GM23248 (cell line): ENCODE measurements around the gene KIF1B. TPM values are rescaled to one million over a fixed set of nuclear protein-coding genes. Genes with fewer than 3 reads are reported as not detected.
"Not testable (repeated sequence)": the region's sequence is repeated elsewhere in the genome, so short reads cannot be mapped to it uniquely, and the experiment has no call there.

Source experiments
- DNase-seq: peaks from one replicate; pipeline ENCODE4 v3.0.0-alpha.2; 2015
- H2AFZ ChIP-seq: fragments of 200-600 bp; sonication (generic); 2 replicates; pipeline ENCODE4 v1.6.1; 2016; ENCODE audit warnings: antibody characterized with exemption
- H3F3A ChIP-seq: fragments of 200-600 bp; sonication (generic); 2 replicates; pipeline ENCODE4 v1.6.1; 2016; ENCODE audit warnings: mild to moderate bottlenecking, antibody characterized with exemption, mixed run types; ENCODE audit not compliant: insufficient read depth
- H3K27ac ChIP-seq: fragments of 200-600 bp; sonication (generic); 2 replicates; pipeline ENCODE4 v1.5.1; 2016; ENCODE audit warnings: mild to moderate bottlenecking
- H3K27me3 ChIP-seq: fragments of 200-600 bp; sonication (generic); replicated peaks from 2 replicates; pipeline ENCODE4 v1.6.1; 2016; ENCODE audit warnings: mild to moderate bottlenecking; ENCODE audit not compliant: insufficient read depth
- H3K36me3 ChIP-seq: fragments of 200-600 bp; sonication (generic); 2 replicates; pipeline ENCODE4 v1.6.1; 2016; ENCODE audit warnings: low read depth, mild to moderate bottlenecking
- H3K4me1 ChIP-seq: fragments of 200-600 bp; sonication (generic); 2 replicates; pipeline ENCODE4 v1.6.1; 2016; ENCODE audit warnings: mild to moderate bottlenecking; ENCODE audit not compliant: insufficient read depth
- H3K4me2 ChIP-seq: fragments of 200-600 bp; sonication (generic); one replicate; pipeline ENCODE4 v1.6.1; 2016; ENCODE audit warnings: mild to moderate bottlenecking; ENCODE audit not compliant: unreplicated experiment
- H3K4me3 ChIP-seq: fragments of 200-600 bp; sonication (generic); 2 replicates; pipeline ENCODE4 v1.5.1; 2016; ENCODE audit warnings: mild to moderate bottlenecking
- H3K79me2 ChIP-seq: fragments of 200-600 bp; sonication (generic); 2 replicates; pipeline ENCODE4 v1.6.1; 2016; ENCODE audit warnings: mild to moderate bottlenecking; ENCODE audit not compliant: insufficient read depth
- H3K9ac ChIP-seq: fragments of 200-600 bp; sonication (generic); 2 replicates; pipeline ENCODE4 v1.6.1; 2016; ENCODE audit warnings: mild to moderate bottlenecking
- H3K9me2 ChIP-seq: fragments of 200-600 bp; sonication (generic); 2 replicates; pipeline ENCODE4 v1.6.1; 2016; ENCODE audit warnings: mixed run types, mild to moderate bottlenecking, moderate library complexity; ENCODE audit not compliant: insufficient read depth
- H3K9me3 ChIP-seq: fragments of 200-600 bp; sonication (generic); one replicate; pipeline ENCODE4 v1.6.1; 2017; ENCODE audit warnings: low read depth
- H4K20me1 ChIP-seq: fragments of 200-600 bp; sonication (generic); 2 replicates; pipeline ENCODE4 v1.6.0; 2016; ENCODE audit not compliant: insufficient read depth
- EZH2 ChIP-seq: fragments of 200-600 bp; sonication (generic); IDR thresholded peaks from 2 replicates; pipeline ENCODE4 v1.6.1; 2018; ENCODE audit warnings: antibody characterized with exemption, mild to moderate bottlenecking; ENCODE audit not compliant: insufficient read depth, poor library complexity, severe bottlenecking
- EZH2phosphoT487 ChIP-seq: fragments of 200-600 bp; sonication (generic); IDR thresholded peaks from 2 replicates; pipeline ENCODE4 v1.6.1; 2018; ENCODE audit warnings: antibody characterized with exemption, moderate library complexity, mild to moderate bottlenecking, low read depth; ENCODE audit not compliant: insufficient read depth
- WGBS, 2 experiments: methylation state at CpG; one replicate each; pipeline ENCODE4 v1.1.6; 2015 to 2017; ENCODE audit warnings: low lambda C conversion rate in 2 of 2, low coverage in 1 of 2; ENCODE audit errors: missing lambda C conversion rate in 2 of 2; 5-methylcytosine and 5-hydroxymethylcytosine counted together
- in situ Hi-C: fragments of 300-500 bp; cut with MboI; formaldehyde crosslinking; loops from 2 replicates; pipeline ENCODE4 v1.15.0; 2020
- polyA plus RNA-seq: library from polyadenylated mRNA; unstranded; fragments of >200 nt; fragmentation: Nextera tagmentation; extraction: Ambion mirVana; gene quantifications from 2 replicates; pipeline ENCODE4 v1.2.1, GENCODE V29; 2016
- total RNA-seq: library from RNA; depleted of rRNA; stranded (reverse); fragments of >200 nt; shearing (Covaris generic); gene quantifications from 2 replicates; pipeline ENCODE4 v1.2.3, GENCODE V29; 2014

Gene KIF1B
- total and polyA plus RNA-seq, 2 experiments from 2014 or later, result 14.8 to 24.8 TPM

- peak overlapping the region; percentile 72 for H3K27ac ChIP-seq
Measured at GRCh38 chr1:10415211-10415930, 205.0 kb downstream of the KIF1B start.

GRCh38 chr1:10415967-10416366 lies 205.6 kb downstream of the KIF1B start:
- DNase-seq, H3F3A ChIP-seq, H3K4me3 ChIP-seq, H3K27me3 ChIP-seq, in situ Hi-C loops, H4K20me1 ChIP-seq, H3K9me2 ChIP-seq, H3K4me1 ChIP-seq, H2AFZ ChIP-seq, H3K9me3 ChIP-seq, H3K79me2 ChIP-seq, H3K4me2 ChIP-seq: not testable (repeated sequence)
- Histone ChIP-seq H3K9ac (peak overlapping the region; percentile 49), H3K27ac (peak overlapping the region; percentile 72), H3K36me3 (peaks cover 33% of the 10 kb centered on the region; the same call in 1 of the 2 replicates)
- WGBS, 2 experiments, result 97 to 100% methylated on average over 1 of the region's 1 CpG

More at GRCh38 chr1:10415211-10415930, 205.0 kb downstream of the KIF1B start:
- Histone ChIP-seq H4K20me1 (no peaks in the 10 kb centered on the region), H3F3A (no peaks in the 10 kb centered on the region), H3K9me3 (no peaks in the 10 kb centered on the region), H3K4me3 (no peak overlapping the region), H3K9ac (peak overlapping the region; percentile 49), H3K9me2 (no peaks in the 10 kb centered on the region), H3K79me2 (no peaks in the 10 kb centered on the region), H3K4me1 (peaks cover 5% of the 10 kb centered on the region), H3K4me2 (no peak overlapping the region), H3K36me3 (peaks cover 35% of the 10 kb centered on the region; the same call in 1 of the 2 replicates), H2AFZ (peak overlapping the region; percentile 54), H3K27me3 (no peaks in the 10 kb centered on the region)
- in situ Hi-C loops, result no loop called here
- WGBS, 2 experiments, result 72 to 74% methylated on average over 6 of the region's 6 CpGs
- TF ChIP-seq EZH2 (no peak), EZH2phosphoT487 (no peak)
- DNase-seq, result peak; percentile 81

GRCh38 chr1:10418741-10419140 lies 208.4 kb downstream of the KIF1B start:
- H3K4me1 ChIP-seq, H3K79me2 ChIP-seq, H3K27ac ChIP-seq, H3F3A ChIP-seq, in situ Hi-C loops, H3K9ac ChIP-seq, H3K9me2 ChIP-seq, DNase-seq, H2AFZ ChIP-seq, H3K27me3 ChIP-seq, H3K4me2 ChIP-seq, H4K20me1 ChIP-seq, H3K9me3 ChIP-seq, H3K4me3 ChIP-seq: not testable (repeated sequence)
- peaks cover 15% of the 10 kb centered on the region; the same call in 1 of the 2 replicates for H3K36me3 ChIP-seq
- WGBS, 2 experiments, result 94% methylated on average over 8 of the region's 8 CpGs

- in situ Hi-C loops, result no loop called here
- no peaks in the 10 kb centered on the region for H3F3A ChIP-seq
- H3K9ac ChIP-seq, result no peak overlapping the region
- 92 to 94% methylated on average over 15 of the region's 15 CpGs for WGBS, 2 experiments
- no peaks in the 10 kb centered on the region for H3K79me2 ChIP-seq
- H2AFZ ChIP-seq, result no peak overlapping the region
- peaks cover 11% of the 10 kb centered on the region; the same call in 1 of the 2 replicates for H3K36me3 ChIP-seq
- TF ChIP-seq EZH2phosphoT487, result no peak
- TF ChIP-seq EZH2, result no peak
- peaks cover 5% of the 10 kb centered on the region for H3K4me1 ChIP-seq
- no peak overlapping the region for H3K27ac ChIP-seq
- H3K9me3 ChIP-seq, result no peaks in the 10 kb centered on the region
- no peak overlapping the region for H3K4me2 ChIP-seq
- H4K20me1 ChIP-seq, result no peaks in the 10 kb centered on the region
- no peak overlapping the region for H3K4me3 ChIP-seq
- no peak for DNase-seq
- no peaks in the 10 kb centered on the region for H3K27me3 ChIP-seq
- H3K9me2 ChIP-seq, result no peaks in the 10 kb centered on the region
Measured at GRCh38 chr1:10419351-10419750, 209.0 kb downstream of the KIF1B start.

GRCh38 chr1:10421637-10422036 lies 211.3 kb downstream of the KIF1B start:
- Histone ChIP-seq H3K4me1 (no peaks in the 10 kb centered on the region), H3F3A (no peaks in the 10 kb centered on the region), H3K9ac (no peak overlapping the region), H3K4me2 (no peak overlapping the region), H2AFZ (no peak overlapping the region), H3K4me3 (no peak overlapping the region), H3K9me3 (no peaks in the 10 kb centered on the region), H3K27ac (no peak overlapping the region), H3K79me2 (no peaks in the 10 kb centered on the region), H4K20me1 (no peaks in the 10 kb centered on the region), H3K9me2 (no peaks in the 10 kb centered on the region), H3K27me3 (no peaks in the 10 kb centered on the region), H3K36me3 (peaks cover 11% of the 10 kb centered on the region; the same call in 1 of the 2 replicates)
- TF ChIP-seq EZH2phosphoT487 (no peak), EZH2 (no peak)
- DNase-seq, result no peak
- 97 to 99% methylated on average over 5 of the region's 5 CpGs for WGBS, 2 experiments
- in situ Hi-C loops, result no loop called here
